Stimulated activated CD4-positive, alpha-beta T cell treated with anti-CD3 and anti-CD28 coated beads, Interleukin-2, amount 100 ng/mL, for 48 hours (primary cell): Measurements from ENCODE around the gene RINT1.
"Not testable (repeated sequence)": the region's sequence is repeated elsewhere in the genome, so short reads cannot be mapped to it uniquely, and the experiment has no call there.

ENCODE experiments used
- DNase-seq, 2 donors: peaks; one replicate each; pipeline ENCODE4 v3.0.0-alpha.2; 2020

Gene RINT1

DNA sequence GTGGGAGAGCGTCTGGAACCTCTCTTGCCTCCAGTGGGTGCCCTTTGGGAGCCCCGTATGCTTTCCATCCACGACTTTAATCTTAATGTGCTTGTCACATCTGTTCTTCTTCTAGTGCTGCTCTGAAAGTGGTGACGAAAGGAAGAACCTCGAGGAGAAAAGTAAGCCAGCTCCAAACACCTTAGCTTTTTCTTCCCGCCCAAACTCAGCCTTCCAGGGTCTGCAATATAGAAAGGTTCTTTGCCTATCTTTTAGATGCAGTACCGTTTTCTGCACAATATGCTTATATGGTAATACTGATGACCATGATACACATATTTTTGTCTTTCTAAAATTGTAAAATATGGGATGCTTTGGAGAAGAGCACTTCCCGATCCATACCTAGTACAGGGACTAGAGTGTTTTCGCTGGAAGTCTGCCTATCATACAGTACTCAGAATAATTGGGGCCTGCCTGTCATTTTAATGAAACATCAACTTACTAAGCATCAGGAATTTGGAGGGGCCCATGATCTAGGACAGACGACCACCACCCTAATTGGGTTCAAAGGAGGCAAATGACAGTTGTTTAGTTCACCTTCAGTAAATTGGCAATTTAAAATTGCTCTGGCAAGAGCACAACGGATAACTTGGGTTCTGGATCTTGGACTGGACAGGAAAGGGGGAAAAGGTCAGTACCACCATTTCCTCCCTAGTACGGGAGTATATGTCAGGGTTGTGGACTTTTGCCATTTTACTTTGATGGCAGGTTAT is 884 bp downstream of the RINT1 start:
- no peak for DNase-seq

DNA sequence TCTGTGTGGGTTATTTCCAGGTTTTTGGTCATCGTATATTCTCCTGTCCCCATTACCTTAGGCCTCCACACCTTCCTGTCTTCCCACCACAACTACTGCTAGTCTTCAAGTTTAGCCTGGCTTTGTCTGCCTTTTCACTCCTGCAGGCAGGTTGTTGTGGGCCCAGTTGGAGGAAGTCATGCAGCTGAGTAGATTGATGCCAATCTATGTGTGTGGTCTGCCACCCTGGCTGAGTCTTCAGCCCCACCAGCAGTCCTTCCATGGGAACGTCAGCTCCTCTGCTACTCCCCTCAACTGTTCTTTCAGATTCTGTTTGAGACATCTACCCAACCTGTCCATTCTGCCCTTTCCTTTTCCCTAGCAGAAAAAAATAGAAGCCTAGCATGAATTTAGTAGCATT is 6.3 kb downstream of the RINT1 start:
- DNase-seq, result no peak

DNA sequence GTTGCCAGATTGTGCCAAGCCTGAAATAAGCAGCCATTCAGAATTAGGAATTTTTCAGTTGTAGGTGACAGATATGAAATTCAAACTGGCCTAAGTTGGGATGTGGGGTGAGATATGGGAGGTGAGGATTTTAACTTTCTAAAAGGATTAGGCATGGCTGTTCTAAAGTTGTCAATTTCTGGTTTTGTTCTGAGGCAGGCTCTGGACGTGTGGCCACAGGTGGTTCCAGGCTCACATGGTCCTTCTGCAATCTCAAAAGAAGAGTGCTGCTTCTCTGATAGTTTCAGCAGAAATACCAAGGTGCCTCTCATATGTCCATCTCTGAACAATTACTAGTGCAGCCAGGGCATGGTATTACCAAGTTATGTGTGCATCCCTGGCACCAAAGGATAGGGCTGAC is 27.9 kb downstream of the RINT1 start:
- DNase-seq, result no peak

DNA sequence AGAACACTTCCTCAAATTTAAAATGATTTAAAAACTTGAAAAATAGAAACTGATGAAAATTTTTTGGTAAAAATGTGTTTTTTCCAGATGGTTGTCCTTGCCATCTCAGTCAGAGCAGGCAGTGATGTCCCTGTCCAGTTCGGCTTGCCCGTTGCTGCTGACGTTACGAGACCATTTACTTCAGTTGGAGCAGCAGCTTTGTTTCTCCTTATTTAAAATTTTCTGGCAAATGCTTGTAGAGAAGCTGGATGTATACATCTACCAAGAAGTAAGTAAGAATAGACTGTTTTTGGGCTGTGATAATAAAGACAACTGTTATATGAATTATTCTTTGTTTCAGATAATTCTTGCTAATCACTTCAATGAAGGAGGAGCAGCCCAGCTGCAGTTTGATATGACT is 33.2 kb downstream of the RINT1 start:
- DNase-seq, result no peak

DNA sequence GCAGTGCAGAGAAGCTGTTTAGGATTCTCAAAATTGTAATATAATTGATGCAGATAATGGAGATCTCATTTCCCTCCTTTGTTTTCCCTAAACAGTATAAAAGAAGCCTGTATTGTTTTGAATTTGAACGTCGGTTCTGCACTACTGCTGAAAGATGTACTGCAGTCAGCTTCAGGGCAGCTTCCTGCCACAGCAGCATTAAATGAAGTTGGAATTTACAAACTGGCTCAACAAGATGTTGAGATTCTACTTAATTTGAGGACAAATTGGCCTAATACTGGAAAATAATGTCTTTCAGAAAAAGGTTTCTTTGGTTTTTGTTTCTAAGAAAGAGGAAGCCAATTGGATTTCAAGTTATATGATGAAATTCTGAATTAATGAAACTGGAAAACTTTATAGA is 35.0 kb downstream of the RINT1 start:
- no peak for DNase-seq

DNA sequence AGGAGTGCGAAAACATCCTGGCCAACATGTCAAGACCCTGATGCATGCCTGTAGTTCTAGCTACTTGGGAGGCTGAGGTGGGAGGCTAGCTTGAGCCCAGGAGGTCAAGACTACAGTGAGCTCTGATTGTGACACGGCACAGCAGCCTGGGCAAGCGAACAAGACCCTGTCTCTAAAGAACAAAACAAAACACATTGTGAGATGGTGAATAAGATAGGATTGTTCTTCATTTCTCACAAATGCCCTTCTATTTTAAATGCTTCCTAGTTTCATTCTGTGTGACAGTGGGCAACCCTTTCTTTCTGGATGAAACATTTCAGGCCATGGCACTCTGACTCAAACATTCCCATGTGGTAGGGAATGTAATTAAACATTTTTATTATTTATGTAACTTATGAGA is 35.8 kb downstream of the RINT1 start:
- no peak for DNase-seq

DNA sequence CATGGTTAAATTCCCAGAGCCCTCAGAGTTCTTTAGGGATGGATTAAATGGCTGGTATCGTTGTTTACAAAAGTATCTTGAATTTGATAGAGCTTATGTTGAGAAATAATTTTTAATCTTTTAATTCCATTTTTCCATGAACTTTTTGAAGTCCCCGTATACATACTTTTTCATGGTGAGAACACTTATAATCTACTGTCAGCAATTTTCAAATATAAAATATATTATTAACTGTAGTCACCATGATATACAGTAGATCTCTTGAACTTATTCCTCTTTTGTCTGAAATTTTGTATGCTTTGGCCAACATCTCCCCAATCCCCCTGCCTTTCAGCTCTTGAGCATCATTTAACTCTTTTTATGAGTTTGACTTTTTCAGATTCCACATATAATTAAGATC is 39.9 kb downstream of the RINT1 start:
- DNase-seq, result no peak

DNA sequence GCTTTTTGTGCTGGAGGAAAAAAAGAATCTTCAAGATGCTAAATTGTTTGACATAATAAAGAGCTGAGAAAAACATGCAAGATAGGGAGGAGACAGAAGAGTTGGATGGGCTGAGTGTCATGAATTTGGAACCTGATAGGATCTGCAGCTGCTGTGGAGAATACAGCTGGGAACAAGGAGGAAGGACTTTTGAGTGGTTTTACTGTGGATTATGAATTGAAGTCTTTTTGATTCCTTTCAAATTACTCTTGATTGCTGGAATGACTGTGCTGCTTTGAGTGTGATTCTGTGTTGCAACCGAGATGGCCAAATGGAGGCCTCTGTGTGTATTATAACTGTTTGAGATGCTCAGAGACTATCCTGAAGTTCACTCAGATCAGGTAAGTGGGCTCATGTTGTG is 45.2 kb downstream of the RINT1 start:
- no peak for DNase-seq

DNA sequence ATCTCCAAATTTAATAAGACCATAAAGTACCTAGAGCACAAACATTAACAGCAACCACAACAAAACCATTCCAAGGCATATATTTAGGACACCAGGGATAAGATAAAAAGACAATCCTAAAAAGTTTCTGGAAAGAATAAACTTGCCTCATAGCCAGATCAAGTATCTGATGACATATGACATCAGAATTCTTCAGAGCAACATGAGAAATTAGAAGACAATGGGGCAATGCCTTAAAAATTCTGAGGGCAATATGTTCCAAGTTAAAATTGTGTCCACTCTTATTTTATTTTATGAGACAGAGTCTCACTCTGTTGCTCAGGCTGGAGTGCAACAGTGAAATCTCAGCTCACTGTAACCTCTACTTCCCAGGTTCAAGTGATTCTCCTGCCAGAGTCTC is 46.5 kb downstream of the RINT1 start:
- no peak for DNase-seq

DNA sequence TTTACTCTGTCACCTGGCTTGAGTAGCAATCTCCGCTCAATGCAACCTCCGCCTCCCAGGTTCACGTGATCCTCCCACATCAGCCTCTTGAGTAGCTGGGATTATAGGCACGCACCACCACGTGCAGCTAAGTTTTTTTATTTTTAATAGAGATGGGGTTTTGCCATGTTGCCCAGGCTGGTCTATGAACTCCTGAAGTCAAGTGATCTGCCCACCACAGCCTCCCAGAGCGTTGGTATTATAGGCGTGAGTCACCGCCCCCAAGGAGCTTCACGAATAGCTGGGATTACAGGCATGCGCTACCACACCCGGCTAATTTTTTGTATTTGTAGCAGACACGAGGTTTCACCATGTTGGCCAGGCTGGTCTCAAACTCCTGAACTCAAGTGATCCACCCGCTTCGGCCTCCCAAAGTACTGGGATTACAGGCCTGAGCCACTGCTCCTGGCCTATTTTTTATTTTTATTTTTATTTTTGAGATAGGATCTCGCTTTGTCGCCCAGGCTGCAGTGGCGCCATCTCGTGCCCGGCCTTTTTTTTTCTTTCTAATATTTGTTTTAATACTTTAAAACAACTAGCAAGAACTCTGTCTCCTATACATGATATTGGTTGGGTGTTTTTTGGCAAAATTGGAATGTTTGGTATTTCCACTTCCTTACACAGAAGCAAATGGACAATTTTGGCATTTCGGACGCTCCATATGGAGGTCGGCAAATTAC is 48.2 kb downstream of the RINT1 start:
- no peak for DNase-seq

DNA sequence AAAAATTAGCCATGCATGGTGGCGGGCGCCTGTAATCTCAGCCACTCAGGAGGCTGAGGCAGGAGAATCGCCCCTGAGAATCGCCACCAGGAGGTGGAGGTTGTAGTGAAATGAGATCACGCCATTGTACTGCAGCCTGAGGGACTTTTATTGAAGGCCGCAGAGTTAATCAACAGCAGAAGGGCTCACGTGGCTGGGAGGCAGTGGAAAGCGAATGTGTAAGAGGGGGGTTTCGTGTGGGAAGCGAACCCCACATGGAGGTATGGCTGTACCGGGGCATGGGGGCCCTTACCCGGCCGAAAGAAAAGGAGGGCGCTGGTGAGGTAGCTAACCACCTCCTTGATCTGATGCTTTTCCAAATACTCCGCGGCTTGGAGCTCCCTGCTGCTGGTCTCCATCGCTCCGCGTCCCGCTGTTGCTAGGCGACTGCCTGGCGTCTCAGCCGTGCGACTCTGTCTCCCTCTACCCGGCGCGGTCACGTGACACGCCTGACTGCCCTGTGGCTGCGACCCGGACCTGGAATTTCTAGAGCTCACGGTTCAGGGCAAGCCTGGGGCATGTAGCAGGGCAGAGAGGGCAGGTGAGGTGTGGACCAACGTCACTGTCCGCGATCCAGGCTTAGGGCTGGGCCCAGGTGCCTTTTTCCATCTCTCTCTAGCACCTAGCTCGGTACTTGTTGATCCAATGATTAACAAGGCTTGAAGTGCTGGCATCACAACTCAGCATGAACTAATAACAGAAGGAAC is 49.2 kb downstream of the RINT1 start, which contains the start of gene EFCAB10:
TSS of gene EFCAB10 (minus strand) at position 428 of the 746 bp plus-strand sequence. CDS start at position 398, 30 bp downstream.
- DNase-seq, result peak; percentile 46 to 47

DNA sequence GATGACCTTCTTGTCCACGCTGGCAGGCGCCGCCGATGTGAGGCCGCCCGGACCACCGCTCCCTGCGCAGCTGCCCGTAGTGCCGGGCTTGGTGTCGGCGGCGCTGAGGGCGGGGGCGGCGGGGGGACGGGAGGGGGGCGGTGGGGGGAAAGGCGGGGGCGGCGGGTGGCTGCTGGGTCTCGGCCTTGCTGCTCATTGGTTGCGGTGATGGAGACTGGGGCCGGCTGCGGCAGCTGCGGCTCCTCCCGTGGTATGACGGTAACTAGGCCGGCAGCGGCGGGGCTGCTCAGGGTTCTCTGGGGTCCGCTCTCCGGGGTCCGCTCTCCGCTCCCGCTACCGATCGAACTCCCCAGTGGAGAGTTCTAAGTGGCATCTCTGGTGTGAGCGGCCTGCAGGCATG is 51.1 kb downstream of the RINT1 start:
- DNase-seq, result no peak

DNA sequence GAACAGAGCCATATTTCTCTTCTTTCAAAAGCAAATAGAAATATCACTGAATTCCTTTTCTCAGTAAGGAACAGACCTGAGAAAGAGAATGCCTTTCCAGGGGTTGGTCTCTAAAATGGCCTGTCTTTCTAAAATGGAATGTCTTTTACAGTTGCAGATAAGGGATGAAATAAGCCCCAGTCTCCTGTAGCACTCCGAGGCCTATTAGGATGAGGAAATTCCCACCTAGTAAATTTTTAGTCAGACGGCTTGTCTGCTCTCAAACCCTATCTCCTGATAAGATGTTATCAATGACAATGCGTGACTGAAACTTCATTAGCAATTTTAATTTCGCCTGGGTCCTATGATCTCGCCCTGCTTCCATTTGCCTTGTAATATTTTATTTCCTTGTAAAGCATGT is 52.2 kb downstream of the RINT1 start:
- no peak for DNase-seq

DNA sequence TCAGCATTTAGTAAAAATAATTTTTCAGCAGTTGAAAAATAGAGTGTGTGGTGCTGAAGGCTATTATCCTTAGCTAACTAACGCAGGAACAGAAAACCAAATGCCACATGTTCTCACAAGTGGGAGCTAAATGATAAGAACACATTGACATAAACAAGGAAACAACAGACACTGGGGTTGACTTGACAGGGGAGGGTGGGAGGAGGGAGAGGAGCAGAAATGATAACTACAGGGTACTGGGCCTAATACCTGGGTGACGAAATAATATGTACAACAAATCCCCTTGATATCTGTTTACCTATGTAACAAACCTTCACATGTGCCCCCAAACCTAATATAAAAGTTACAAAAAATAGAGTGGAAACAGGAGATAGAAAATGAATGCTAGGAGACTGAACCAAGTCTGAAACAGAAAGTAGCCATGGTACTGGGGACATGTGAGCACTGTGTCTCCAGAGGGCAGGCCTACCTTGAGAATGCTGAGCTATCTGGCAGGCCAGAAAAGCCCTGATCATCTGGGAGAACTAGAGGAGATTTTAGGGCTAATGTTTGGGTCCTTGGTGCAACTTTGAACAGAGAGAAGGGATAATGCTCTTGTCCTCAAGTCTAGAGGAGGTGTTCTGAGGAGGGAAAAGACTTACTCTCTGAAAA is 54.0 kb downstream of the RINT1 start:
- DNase-seq, result no peak

DNA sequence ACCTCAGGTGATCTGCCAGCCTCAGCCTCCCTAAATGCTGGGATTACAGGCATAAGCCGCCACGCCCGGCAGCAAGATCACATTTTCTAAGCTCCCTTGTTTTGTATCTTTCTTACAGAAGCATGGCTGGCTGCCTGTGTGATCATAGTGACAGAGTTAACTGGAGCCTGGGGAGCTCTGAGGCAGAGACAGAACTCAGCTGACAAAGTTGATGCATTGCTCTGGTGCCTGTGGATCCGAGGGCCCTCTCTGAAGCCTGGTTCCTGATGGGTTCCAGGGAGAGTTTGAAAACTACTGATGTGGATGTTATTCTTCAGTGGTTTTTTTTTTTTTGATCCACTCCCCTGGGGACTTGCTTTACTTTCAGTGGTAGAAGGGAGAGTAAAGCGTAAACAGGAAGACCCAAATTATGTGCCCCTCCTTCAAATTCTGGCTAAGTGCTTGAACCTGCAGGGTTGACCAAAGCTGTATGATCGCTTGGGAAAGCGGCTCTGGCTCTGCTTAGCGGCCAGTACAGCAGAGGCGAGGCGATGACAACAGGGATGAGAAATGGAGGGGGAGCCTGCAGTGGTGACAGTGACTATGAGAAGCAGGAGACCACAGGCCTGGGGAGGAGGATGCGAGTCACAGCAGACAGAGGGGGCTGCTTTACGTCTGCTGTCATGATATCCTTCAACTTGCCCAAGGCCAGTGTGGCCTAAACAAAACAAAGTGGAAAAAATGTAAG is 56.1 kb downstream of the RINT1 start:
- no peak for DNase-seq

DNA sequence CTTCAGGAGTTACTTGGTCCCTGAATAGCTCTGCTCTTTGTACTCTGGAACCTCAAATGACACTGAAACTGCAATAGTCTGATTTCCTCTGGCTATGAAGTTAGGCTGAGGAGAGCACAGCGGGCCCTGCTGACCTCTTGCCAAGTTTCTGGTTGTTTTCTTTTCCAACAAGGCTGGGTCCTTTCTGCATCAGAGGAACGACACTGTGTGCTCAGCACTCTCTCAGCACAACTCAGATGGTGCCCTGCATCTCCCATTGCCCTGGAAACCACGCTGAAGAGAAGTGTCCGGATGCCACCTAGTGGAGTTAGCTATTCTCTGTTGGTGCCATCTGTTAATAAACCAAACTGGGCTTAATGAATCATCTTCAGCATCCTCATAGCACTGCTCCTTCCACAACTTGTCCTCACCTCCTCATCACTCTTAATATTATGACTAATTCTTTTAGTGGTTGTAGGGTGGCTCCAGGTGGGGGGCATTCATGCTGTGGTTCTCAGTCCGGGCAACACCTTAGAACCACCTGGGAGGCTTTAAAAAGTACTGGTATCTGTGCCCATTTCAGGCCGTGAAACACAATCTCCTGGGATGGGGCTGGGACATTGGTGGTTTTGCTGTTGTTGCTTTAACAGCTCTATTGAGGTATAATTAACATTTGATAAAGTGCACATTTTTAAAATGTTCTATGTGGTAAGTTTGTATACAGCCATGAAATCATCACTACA is 57.5 kb downstream of the RINT1 start:
- peak; percentile 25 to 42 for DNase-seq

DNA sequence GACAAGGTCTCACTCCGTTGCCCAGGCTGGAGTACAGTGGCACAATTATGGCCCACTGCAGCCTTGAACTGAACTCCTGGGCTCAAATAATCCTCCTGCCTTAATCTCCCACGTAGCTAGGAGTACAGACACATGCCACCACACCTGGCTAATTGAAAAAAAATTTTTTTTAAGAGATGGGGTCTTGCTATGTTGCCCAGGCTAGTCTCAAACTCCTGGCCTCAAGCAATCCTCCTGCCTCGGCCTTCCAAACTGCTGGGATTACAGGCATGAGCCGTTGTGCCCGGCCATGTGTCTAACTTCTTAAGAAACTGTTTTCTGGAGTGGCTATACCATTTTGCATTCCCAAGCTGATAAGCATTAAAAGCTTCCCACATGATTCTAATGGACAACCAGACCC is 58.8 kb downstream of the RINT1 start:
- no peak for DNase-seq

DNA sequence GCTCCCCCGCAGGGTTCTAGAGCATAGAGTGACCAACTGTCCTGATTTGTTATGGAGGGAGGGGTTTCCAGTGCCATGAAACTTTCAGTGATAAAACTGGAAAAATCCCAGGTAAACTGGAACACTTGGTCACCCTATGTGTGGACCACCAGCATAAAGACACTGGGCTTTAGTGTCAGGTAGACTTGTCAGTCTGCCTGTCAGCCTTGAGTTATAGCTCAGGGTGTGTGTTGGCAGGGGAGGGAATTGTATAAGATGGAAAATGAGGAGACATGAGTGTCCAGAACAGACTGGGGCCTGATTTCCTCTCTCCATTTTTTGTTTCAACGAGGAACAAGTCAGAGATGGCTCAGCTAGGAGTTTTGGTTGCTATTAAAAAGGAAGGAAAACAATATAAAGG is 59.5 kb downstream of the RINT1 start:
- DNase-seq, result no peak

DNA sequence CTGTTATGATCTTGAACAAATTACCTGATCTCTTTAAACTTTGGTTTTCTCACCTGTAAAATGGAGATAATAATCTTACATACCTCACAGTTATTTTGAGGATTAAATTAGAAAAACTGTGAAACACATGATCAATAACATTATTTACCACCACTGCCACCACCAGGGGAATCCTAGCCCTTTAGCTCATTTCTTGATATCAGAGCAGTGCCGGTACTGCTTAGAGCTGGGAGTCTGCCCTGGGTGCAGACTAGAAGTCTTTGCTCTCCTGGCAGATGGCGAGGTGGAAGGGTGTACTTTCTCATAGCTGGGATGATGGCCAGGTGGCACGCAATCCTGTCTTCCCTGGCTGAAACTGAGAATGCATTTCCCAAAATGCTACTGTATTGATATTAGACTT is 62.0 kb downstream of the RINT1 start:
- no peak for DNase-seq

DNA sequence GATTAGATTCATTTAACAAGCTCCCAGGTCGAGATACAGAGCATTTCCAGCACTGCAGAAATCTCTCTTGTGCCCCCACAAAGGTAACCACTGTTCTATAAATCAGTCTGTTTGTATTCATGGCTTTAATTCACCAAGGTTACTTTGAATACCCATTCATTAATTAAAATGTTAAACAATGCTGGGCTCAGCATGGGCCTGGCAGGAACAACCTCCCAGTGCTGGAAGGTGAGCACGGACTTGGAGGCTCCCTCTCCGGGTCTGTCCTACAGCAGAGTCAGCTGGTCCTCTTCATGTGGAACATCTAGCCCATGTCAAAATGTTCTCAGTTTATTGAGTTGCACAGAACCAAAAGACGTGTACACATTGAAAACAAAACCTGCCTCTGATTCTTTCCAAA is 64.9 kb downstream of the RINT1 start:
- DNase-seq, result no peak

DNA sequence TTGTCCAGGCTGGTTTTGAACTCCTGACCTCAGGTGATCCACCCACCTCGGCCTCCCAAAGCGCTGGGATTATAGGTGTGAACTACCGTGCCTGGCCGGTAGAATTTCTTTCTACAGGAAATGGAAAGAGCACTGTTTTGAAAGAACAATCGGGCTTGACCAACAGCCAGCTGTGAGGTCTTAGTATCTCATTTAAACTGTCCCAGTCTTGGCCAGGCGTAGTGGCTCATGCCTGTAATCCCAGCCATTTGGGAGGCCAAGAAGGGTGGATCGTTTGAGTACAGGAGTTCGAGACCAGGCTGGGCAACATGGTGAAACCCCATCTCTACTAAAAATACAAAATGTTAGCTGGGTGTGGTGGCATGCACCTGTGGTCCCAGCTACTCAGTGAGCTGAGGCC is 67.1 kb downstream of the RINT1 start:
- not testable (repeated sequence) for DNase-seq

DNA sequence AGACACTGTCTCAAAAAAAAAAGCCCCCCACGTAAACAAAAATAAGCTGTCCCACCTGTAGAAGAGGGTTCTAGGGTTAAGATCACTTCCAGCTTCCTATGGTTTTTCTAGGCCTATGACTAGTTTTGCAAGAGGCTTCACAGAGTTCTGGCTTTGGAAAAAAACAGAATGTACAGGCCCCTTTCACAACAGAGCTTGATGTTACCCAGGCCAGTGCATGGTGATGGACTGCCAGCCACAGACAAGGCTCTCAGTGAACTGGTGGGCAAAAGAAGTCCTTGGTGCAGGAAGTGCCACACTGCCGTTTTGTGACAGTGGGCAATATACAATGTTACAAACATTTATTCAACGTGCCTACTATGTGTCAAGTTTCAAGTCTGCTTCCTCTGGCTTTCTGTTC is 67.5 kb downstream of the RINT1 start:
- no peak for DNase-seq
